ENCODE measurements around the gene BFSP1. TPM values are rescaled to one million over a fixed set of nuclear protein-coding genes. Genes with fewer than 3 reads are reported as not detected.

Gene BFSP1
- total and polyA plus RNA-seq, 2 donors (not counting 1 experiment from before 2014, with no cell fraction given), result 1.5 to 2.3 TPM

GRCh38 chr20:17495826-17496225 lies 35.4 kb downstream of the BFSP1 start:
- Histone ChIP-seq H3K27me3 (ENCODE audit: control insufficient read depth, insufficient read depth, low read length) (no peaks in the 10 kb centered on the region), H3K79me2 (ENCODE audit: control insufficient read depth, insufficient read depth, low read length) (no peaks in the 10 kb centered on the region), H3K9me3 (ENCODE audit: control insufficient read depth, insufficient read depth, low read depth, low read length) (no peaks in the 10 kb centered on the region), H3K4me2 (ENCODE audit: extremely low read depth, insufficient read depth, low read length) (no peak overlapping the region), H3K36me3 (ENCODE audit: control insufficient read depth, insufficient read depth, low read length) (no peaks in the 10 kb centered on the region), H3K27ac (ENCODE audit: insufficient read depth, low read length) (no peak overlapping the region), H2AFZ (ENCODE audit: low read length) (no peak overlapping the region), H3K4me3 (replicated peaks in 1 of 4; ENCODE audit: control extremely low read depth in 1 of 4, insufficient read depth in 1 of 4, low read depth in 3 of 4, low read length in 4 of 4) (no peak overlapping the region), H3K4me1 (ENCODE audit: control insufficient read depth, extremely low read depth, insufficient read depth, low read length) (no peaks in the 10 kb centered on the region), H3K9ac (ENCODE audit: insufficient read depth, low read length) (no peak overlapping the region), H4K20me1 (ENCODE audit: control insufficient read depth, extremely low read depth, insufficient read depth, low read length) (no peaks in the 10 kb centered on the region)
- DNase-seq (ENCODE audit: low read depth in 2 of 2), result no peak
- TF ChIP-seq CTCF (conservative IDR thresholded peaks at IDR 0.05 in 1 of 2, IDR thresholded peaks at IDR 0.05 in 1 of 2; ENCODE audit: low read depth in 1 of 2, low read length in 2 of 2) (no peak), EZH2 (IDR thresholded peaks at IDR 0.05; ENCODE audit: low read length, missing control alignments) (no peak)

- H3K27ac ChIP-seq (ENCODE audit: insufficient read depth, low read length), result no peak overlapping the region
- DNase-seq (ENCODE audit: low read depth in 2 of 2), result no peak
- H3K27me3 ChIP-seq (ENCODE audit: control insufficient read depth, insufficient read depth, low read length), result no peaks in the 10 kb centered on the region
- no peak overlapping the region for H2AFZ ChIP-seq (ENCODE audit: low read length)
- no peak overlapping the region for H3K4me2 ChIP-seq (ENCODE audit: extremely low read depth, insufficient read depth, low read length)
- no peaks in the 10 kb centered on the region for H3K36me3 ChIP-seq (ENCODE audit: control insufficient read depth, insufficient read depth, low read length)
- TF ChIP-seq CTCF (conservative IDR thresholded peaks at IDR 0.05 in 1 of 2, IDR thresholded peaks at IDR 0.05 in 1 of 2; ENCODE audit: low read depth in 1 of 2, low read length in 2 of 2) (no peak), EZH2 (IDR thresholded peaks at IDR 0.05; ENCODE audit: low read length, missing control alignments) (no peak)
- H3K9me3 ChIP-seq (ENCODE audit: control insufficient read depth, insufficient read depth, low read depth, low read length), result no peaks in the 10 kb centered on the region
- no peak overlapping the region for H3K9ac ChIP-seq (ENCODE audit: insufficient read depth, low read length)
- no peaks in the 10 kb centered on the region for H3K4me1 ChIP-seq (ENCODE audit: control insufficient read depth, extremely low read depth, insufficient read depth, low read length)
- H3K79me2 ChIP-seq (ENCODE audit: control insufficient read depth, insufficient read depth, low read length), result no peaks in the 10 kb centered on the region
- H4K20me1 ChIP-seq (ENCODE audit: control insufficient read depth, extremely low read depth, insufficient read depth, low read length), result no peaks in the 10 kb centered on the region
- no peak overlapping the region for H3K4me3 ChIP-seq (replicated peaks in 1 of 4; ENCODE audit: control extremely low read depth in 1 of 4, insufficient read depth in 1 of 4, low read depth in 3 of 4, low read length in 4 of 4)
Observed at GRCh38 chr20:17494201-17494600, 37.0 kb downstream of the BFSP1 start.

- H4K20me1 ChIP-seq (ENCODE audit: control insufficient read depth, extremely low read depth, insufficient read depth, low read length), result no peaks in the 10 kb centered on the region
- no peaks in the 10 kb centered on the region for H3K4me1 ChIP-seq (ENCODE audit: control insufficient read depth, extremely low read depth, insufficient read depth, low read length)
- no peaks in the 10 kb centered on the region for H3K9me3 ChIP-seq (ENCODE audit: control insufficient read depth, insufficient read depth, low read depth, low read length)
- H2AFZ ChIP-seq (ENCODE audit: low read length), result no peak overlapping the region
- no peak overlapping the region for H3K4me3 ChIP-seq (replicated peaks in 1 of 4; ENCODE audit: control extremely low read depth in 1 of 4, insufficient read depth in 1 of 4, low read depth in 3 of 4, low read length in 4 of 4)
- TF ChIP-seq EZH2 (IDR thresholded peaks at IDR 0.05; ENCODE audit: low read length, missing control alignments), result no peak
- no peak for TF ChIP-seq CTCF (conservative IDR thresholded peaks at IDR 0.05 in 1 of 2, IDR thresholded peaks at IDR 0.05 in 1 of 2; ENCODE audit: low read depth in 1 of 2, low read length in 2 of 2)
- H3K9ac ChIP-seq (ENCODE audit: insufficient read depth, low read length), result no peak overlapping the region
- no peak overlapping the region for H3K27ac ChIP-seq (ENCODE audit: insufficient read depth, low read length)
- peaks cover 2% of the 10 kb centered on the region for H3K27me3 ChIP-seq (ENCODE audit: control insufficient read depth, insufficient read depth, low read length)
- H3K36me3 ChIP-seq (ENCODE audit: control insufficient read depth, insufficient read depth, low read length), result no peaks in the 10 kb centered on the region
- H3K4me2 ChIP-seq (ENCODE audit: extremely low read depth, insufficient read depth, low read length), result no peak overlapping the region
- H3K79me2 ChIP-seq (ENCODE audit: control insufficient read depth, insufficient read depth, low read length), result no peaks in the 10 kb centered on the region
- no peak for DNase-seq (ENCODE audit: low read depth in 2 of 2)
Observed at GRCh38 chr20:17493173-17493572, 38.0 kb downstream of the BFSP1 start.

All from fibroblast of lung (primary cell).